Fibroblast of the aortic adventitia (primary cell): ENCODE data around the gene ALS2CL. TPM values are rescaled to one million over a fixed set of nuclear protein-coding genes. Genes with fewer than 3 reads are reported as not detected.

ENCODE experiments used
- DNase-seq: peaks from one replicate; pipeline ENCODE4 v3.0.0-alpha.2; 2010; ENCODE audit warnings: low read depth
- H3K4me3 ChIP-seq: 2 replicates; pipeline ENCODE4 v1.5.1; 2011; ENCODE audit warnings: low read depth, mild to moderate bottlenecking, control low read depth, low read length, moderate library complexity
- CTCF ChIP-seq: IDR thresholded peaks from 2 replicates; pipeline ENCODE4 v1.5.1; 2011; ENCODE audit warnings: mild to moderate bottlenecking, low read length, control low read depth, inconsistent platforms; ENCODE audit not compliant: insufficient read depth
- total RNA-seq: library from RNA; depleted of rRNA; stranded (reverse); fragments of >200 nt; gene quantifications from 2 replicates; pipeline ENCODE4 v1.2.3, GENCODE V29; 2012; ENCODE audit warnings: low replicate concordance

ALS2CL gene
- total RNA-seq, 1 donor, result 0.18 TPM

- no peak for DNase-seq
- no peak overlapping the region for H3K4me3 ChIP-seq
- no peak for TF ChIP-seq CTCF
These were observed 18.3 kb upstream of the ALS2CL start for GRCh38 chr3:46711760-46712159.

- no peak for DNase-seq
These were observed 17.8 kb upstream of the ALS2CL start for GRCh38 chr3:46711305-46711704.

GRCh38 chr3:46710671-46711295, 17.3 kb upstream of the ALS2CL start:
- no peak for DNase-seq
- TF ChIP-seq CTCF, result no peak
- H3K4me3 ChIP-seq, result no peak overlapping the region

More at GRCh38 chr3:46711305-46711704, 17.8 kb upstream of the ALS2CL start:
- H3K4me3 ChIP-seq, result no peak overlapping the region
- TF ChIP-seq CTCF, result no peak

- TF ChIP-seq CTCF, result no peak
- DNase-seq, result no peak
- H3K4me3 ChIP-seq, result no peak overlapping the region
These were observed 16.8 kb upstream of the ALS2CL start for GRCh38 chr3:46710229-46710628.

- DNase-seq, result no peak
- TF ChIP-seq CTCF, result no peak
- H3K4me3 ChIP-seq, result no peak overlapping the region
These were observed 16.2 kb upstream of the ALS2CL start for GRCh38 chr3:46709721-46710120.

- DNase-seq, result no peak
- TF ChIP-seq CTCF, result no peak
- no peak overlapping the region for H3K4me3 ChIP-seq
These were observed 15.7 kb upstream of the ALS2CL start for GRCh38 chr3:46709157-46709654.
